GM21576 (cell line): Measurements from ENCODE around the gene FRAS1.

Experiments
- ATAC-seq: cut with Tn5 transposase; IDR thresholded peaks from one replicate; pipeline ENCODE4 v1.9.1; 2021; ENCODE audit warnings: mild to moderate bottlenecking, moderate library complexity; ENCODE audit not compliant: unreplicated experiment

Gene FRAS1

GRCh38 chr4:78567500-78568060 is 510.5 kb downstream of the FRAS1 start:
- no peak for ATAC-seq

DNA sequence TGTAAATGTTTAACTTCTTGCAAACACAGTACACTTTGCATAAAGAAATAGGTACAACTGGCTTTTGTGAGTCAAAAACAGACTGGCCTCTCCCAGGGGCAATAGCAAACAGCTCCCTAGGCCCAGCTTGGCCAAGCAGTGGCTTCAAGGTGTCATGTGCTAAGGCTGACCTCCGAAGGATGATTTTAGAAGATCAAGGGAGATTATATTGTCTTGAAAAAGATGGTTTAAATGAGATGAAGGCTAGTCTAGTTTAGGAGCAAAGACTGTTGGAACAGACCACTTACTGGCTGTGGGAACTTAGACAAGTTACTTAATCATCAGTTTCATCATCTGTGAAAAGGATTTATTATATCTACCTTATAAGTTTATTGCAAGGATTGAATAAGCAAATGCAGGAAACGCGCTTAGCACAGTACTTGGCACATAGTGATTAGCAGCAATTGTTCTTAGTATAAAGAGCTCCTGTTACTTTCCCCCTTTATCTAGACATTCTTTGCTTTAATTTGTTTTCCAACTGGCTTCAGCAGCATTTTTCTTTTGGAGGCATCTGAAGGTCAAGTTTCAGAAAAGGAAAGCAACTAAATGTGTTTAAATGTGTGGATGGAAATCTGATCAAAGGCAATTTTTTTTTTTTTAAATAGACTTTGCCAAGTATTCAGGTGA is 511.6 kb downstream of the FRAS1 start:
- no peak for ATAC-seq

- no peak for ATAC-seq
Measured at GRCh38 chr4:78569306-78569821, 512.2 kb downstream of the FRAS1 start.

DNA sequence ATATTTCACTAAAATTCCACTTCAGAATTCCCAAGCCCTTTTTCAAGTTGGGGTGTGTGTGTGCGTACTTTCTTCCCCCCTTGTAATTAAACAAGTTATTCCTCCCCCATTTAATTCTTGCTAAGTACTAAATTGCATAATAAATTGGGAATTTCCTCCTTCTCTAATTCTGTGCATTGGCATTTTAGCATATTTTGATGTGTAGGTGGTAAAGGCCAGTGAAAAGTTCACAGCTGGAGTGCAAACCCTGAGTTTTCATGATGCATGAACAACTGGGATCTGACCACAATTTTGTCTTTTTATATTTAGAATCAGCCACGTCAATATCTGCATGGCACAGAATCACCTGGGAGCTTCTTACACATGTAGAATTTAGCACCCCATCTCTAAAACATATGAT is 513.0 kb downstream of the FRAS1 start:
- ATAC-seq, result no peak

GRCh38 chr4:78571804-78572203 is 514.7 kb downstream of the FRAS1 start:
- no peak for ATAC-seq

DNA sequence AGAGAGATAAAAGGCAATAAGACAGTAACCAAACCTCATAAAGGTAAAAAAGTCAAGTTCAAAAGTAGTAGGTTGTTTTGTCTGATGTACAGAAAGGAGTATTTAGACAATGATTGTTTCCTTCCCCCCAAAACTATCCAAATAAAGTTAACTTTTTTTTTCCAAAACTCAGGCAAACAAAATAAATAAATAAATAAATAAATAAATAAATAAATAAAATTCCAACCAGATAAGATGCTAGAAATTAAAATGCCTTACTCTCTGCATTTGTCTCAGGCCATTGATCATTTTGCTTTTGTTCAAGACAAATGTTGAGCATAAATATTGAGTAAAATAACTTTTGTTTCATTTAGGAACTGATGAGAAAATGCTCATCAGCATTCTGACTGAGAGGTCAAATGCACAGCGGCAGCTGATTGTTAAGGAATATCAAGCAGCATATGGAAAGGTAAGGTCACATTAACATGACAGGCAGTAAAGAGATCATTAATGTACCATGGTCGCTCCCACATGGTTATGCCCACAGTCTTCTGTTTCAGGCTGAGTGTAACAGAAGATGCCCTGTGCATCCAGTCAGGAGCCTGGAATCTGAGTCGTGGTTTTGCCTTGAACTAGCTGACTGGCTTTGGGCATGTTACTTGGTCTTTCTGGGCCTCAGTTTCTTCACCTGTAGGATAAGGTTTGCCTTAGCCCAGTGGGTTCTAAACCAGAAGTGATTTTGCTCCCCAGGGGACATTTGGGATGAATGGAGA is 521.7 kb downstream of the FRAS1 start:
- no peak for ATAC-seq

DNA sequence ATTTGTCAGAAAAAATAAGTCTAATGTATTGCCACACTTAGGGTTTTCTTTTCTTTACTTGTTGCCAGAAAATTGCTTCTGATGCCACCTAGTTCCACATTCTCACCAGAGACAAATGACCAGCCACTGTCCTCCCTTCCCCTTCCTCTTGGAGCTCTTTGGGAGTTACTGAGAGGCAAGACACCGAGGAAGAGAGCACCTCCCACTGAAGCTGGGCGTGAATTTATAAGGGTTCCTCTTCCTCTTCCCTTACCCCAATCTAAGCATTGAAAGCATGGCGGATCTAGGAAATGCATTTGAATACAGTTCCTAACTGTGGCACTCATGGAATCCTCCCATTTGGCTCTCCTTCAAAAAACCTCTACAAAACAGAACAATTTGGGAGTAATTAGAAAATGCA is 524.5 kb downstream of the FRAS1 start:
- ATAC-seq, result no peak

GRCh38 chr4:78584863-78585547 is 527.9 kb downstream of the FRAS1 start:
- ATAC-seq, result no peak

- no peak for ATAC-seq
Measured at GRCh38 chr4:78585633-78586032, 528.5 kb downstream of the FRAS1 start.

- ATAC-seq, result no peak
Measured at GRCh38 chr4:78588894-78589545, 531.9 kb downstream of the FRAS1 start.

GRCh38 chr4:78591404-78591803 is 534.3 kb downstream of the FRAS1 start:
- no peak for ATAC-seq

GRCh38 chr4:78592088-78592783 is 535.1 kb downstream of the FRAS1 start:
- peak; percentile 63 for ATAC-seq
